ENCODE data around the gene TNFRSF18. TPM values are rescaled to one million over a fixed set of nuclear protein-coding genes. Genes with fewer than 3 reads are reported as not detected.
A peak's percentile ranks its signal among the peaks of the same experiment; 100 is the strongest.

Gene TNFRSF18
- polyA plus RNA-seq, 6 donors from 2014 or later, result 2.4 to 13.0 (median 7.9) TPM

DNA sequence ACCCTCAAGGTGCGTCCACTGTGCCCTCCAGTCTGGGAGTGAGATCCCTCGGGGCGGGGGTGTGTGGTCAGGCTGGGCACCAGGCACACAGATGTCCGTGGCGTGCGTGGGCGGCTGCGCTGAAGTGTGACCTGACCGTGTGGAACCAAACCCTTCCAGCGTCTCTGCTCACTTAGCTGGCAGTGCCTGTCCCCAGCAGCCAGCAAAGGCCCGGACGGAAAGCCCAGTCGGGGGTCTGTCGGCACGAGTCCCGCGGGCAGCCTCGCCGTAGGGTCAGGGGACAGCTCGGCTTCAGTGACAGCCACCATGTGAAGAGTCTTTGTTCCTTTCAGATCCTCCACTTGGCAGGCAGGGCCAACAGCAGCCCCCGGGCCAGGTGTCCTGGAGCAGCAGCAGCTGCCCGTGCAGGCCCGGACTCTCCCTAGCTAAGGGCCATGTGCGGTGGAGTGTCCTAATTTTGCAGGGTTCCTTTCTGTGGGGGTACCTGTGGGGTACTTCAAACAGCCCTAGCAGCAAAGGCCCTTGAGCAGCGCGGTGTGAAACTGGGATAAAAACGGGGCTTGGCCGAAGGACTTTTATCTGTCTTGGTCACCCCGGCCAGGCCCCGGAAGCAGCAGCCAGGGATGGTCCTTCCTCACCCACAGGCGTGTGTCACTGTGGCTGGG lies 21.2 kb downstream of the TNFRSF18 start:
- ATAC-seq (ENCODE audit: low read depth in 2 of 2), result no peak
- Mint-ChIP-seq H3K9me3 (peaks cover 0 to 2% (median 0%) of the 10 kb centered on the region in 7 donors), H3K4me1 (peaks cover 4 to 8% (median 5%) of the 10 kb centered on the region in 3 donors), H3K36me3 (no peaks in the 10 kb centered on the region), H3K4me3 (no peak overlapping the region), H3K27ac (no peak overlapping the region), H3K27me3 (peaks cover 8 to 25% (median 23%) of the 10 kb centered on the region in 3 donors)
- DNase-seq, result no peak

GRCh38 chr1:1183833-1184775 lies 22.3 kb downstream of the TNFRSF18 start:
- peaks cover 4 to 8% (median 5%) of the 10 kb centered on the region in 3 donors for H3K4me1 Mint-ChIP-seq
- H3K9me3 Mint-ChIP-seq, result peaks cover 0 to 2% (median 0%) of the 10 kb centered on the region in 7 donors
- ATAC-seq (ENCODE audit: low read depth in 2 of 2), result no peak
- peak overlapping the region in 1 of 6 donors; percentile 57 for H3K27ac Mint-ChIP-seq
- peaks cover 8 to 25% (median 23%) of the 10 kb centered on the region in 3 donors for H3K27me3 Mint-ChIP-seq
- no peak overlapping the region for H3K4me3 Mint-ChIP-seq
- H3K36me3 Mint-ChIP-seq, result no peaks in the 10 kb centered on the region
- no peak for DNase-seq

DNA sequence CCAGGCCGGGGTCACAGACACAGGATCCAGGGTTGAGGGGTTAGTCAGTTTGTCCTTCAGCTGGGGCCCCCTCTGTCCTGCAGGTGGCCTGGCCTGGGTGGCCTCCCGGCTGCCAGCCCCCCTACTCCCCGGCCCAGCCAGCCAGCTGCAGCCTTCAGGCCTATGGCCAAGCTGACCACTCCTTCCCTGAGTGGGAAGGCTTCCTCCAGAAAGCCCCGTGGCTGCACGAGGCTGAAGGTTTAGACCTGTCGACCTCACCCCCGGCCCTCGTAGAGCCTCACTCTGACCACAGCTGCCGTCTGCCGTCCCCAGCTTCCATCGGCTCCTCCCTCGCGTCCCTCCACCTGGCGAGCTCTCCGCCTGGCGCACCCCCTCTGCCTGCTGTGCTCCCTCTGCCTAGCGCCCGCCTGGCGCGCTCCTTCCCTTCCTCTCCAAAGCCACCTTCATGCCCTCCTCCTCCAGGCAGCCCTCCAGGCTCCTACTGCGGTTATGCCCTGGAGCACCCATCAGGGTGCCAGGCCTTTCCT lies 23.1 kb downstream of the TNFRSF18 start:
- H3K4me3 Mint-ChIP-seq, result no peak overlapping the region
- ATAC-seq (ENCODE audit: low read depth in 2 of 2), result no peak
- no peak for DNase-seq
- peak overlapping the region in 1 of 6 donors; percentile 57 for H3K27ac Mint-ChIP-seq
- peaks cover 0 to 2% (median 0%) of the 10 kb centered on the region in 7 donors for H3K9me3 Mint-ChIP-seq
- no peaks in the 10 kb centered on the region for H3K36me3 Mint-ChIP-seq
- H3K4me1 Mint-ChIP-seq, result peaks cover 4 to 8% (median 5%) of the 10 kb centered on the region in 3 donors
- peaks cover 4 to 28% (median 23%) of the 10 kb centered on the region in 3 donors for H3K27me3 Mint-ChIP-seq

DNA sequence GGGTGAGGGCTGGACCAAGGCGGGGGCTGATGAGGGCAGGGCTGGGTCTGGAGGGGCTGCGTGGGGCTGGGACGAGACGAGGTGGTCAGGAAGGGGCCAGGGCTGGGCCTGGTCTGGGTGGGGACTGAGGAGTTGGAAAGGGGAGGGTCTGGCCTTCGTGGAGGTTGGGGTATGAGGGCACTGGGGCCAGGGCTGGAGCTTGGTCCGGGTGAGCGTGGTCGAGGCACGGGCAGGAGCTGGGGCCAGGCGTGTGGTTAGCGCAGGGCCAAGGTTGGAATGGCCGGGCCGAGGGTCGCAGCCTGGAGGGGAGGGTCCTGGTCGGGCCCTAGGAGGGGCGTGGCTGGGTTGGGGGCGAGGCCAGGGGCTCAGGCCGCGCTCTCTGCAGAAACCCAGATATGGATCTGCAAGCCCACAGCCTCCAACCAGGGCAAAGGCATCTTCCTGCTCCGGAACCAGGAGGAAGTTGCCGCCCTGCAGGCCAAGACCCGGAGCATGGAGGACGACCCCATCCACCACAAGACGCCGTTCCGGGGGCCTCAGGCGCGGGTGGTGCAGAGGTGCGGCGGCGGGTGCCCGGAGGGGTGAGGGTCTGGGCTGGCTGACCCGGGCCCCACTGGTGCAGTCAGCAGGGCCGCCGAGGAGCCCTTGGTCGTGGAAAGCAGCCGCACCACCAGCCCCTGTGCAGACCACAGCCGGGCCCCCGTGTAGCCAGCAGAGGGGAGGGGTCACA lies 23.7 kb downstream of the TNFRSF18 start:
- Mint-ChIP-seq H3K27me3 (peaks cover 4 to 34% (median 23%) of the 10 kb centered on the region in 3 donors), H3K4me1 (peaks cover 4 to 8% (median 5%) of the 10 kb centered on the region in 3 donors), H3K9me3 (no peaks in the 10 kb centered on the region), H3K4me3 (no peak overlapping the region), H3K27ac (peak overlapping the region in 1 of 6 donors; percentile 44), H3K36me3 (no peaks in the 10 kb centered on the region)
- ATAC-seq (ENCODE audit: low read depth in 2 of 2) (no peak), DNase-seq (no peak)

DNA sequence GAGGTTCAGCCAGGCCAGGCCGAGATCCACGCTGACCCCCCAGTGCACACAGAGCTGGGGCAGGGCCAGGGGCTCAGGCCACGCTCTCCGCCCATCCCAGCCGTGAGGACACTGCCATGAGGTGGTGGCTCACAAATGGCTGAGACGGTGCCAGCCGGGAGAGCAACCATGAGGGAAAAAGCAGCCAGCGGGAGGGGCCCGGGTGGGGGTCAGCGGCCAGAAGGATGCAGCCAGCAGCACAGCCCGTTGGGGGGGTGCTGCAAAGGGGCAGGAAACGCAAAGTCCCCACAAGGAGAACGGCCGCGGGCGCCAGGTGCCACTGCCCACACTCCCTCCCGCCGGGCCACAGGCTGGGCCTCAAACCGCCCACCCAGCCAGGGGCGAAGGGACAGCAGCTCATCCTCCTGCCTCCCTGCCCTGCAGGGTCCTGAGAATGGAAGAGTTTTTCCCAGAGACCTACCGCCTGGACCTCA lies 24.4 kb downstream of the TNFRSF18 start:
- ATAC-seq (ENCODE audit: low read depth in 2 of 2), result no peak
- peaks cover 1 to 4% of the 10 kb centered on the region in 2 donors for H3K36me3 Mint-ChIP-seq
- H3K9me3 Mint-ChIP-seq, result no peaks in the 10 kb centered on the region
- no peak for DNase-seq
- no peak overlapping the region for H3K27ac Mint-ChIP-seq
- peaks cover 7 to 40% (median 28%) of the 10 kb centered on the region in 3 donors for H3K27me3 Mint-ChIP-seq
- H3K4me3 Mint-ChIP-seq, result no peak overlapping the region
- peaks cover 5 to 11% (median 8%) of the 10 kb centered on the region in 3 donors for H3K4me1 Mint-ChIP-seq

GRCh38 chr1:1181129-1181937 lies 25.1 kb downstream of the TNFRSF18 start:
- Mint-ChIP-seq H3K4me3 (no peak overlapping the region), H3K9me3 (no peaks in the 10 kb centered on the region), H3K36me3 (peaks cover 5 to 10% of the 10 kb centered on the region in 2 donors), H3K4me1 (peaks cover 8 to 15% (median 12%) of the 10 kb centered on the region in 3 donors), H3K27me3 (peaks cover 10 to 45% (median 35%) of the 10 kb centered on the region in 3 donors), H3K27ac (peak overlapping the region in 2 of 6 donors; percentile 32 to 56)
- no peak for ATAC-seq (ENCODE audit: low read depth in 2 of 2)
- DNase-seq, result no peak

DNA sequence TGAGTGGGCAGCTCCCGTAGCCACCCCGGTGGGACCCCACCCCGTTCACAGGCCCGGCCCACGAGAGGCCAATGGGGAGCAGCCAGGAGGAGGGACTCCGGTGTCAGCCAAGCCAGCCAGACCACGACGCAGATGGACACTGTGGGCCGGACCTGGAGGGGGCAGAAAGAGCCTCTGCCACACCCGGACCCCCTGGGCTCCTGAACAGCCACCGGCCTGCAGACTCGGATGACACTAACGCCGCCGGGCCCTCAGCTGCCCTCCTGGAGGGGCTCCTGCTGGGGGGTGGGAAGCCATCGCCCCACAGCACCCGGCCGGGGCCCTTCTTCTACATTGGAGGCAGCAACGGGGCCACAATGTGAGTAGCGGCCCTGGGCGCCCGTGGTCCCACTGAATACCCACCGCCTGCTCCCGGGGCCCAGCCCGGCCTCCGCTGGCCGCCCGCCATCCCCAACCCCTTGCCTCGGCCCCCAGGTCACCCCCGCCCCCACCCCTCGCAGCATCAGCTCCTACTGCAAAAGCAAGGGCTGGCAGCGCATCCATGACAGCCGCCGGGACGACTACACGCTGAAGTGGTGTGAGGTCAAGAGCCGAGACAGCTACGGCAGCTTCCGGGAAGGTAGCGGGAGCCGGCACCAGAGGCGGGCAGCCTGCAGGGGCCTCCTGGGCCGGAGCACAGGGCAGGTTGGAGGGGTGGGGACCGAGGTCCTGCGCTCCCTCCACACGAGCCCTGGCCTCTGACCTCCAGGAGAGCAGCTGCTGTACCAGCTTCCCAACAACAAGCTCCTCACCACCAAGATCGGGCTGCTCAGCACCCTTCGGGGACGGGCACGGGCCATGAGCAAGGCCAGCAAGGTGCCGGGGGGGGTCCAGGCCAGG lies 26.2 kb downstream of the TNFRSF18 start:
- peaks cover 12 to 19% (median 13%) of the 10 kb centered on the region in 3 donors for H3K4me1 Mint-ChIP-seq
- peaks cover 10 to 55% (median 40%) of the 10 kb centered on the region in 3 donors for H3K27me3 Mint-ChIP-seq
- ATAC-seq (ENCODE audit: low read depth in 2 of 2), result no peak
- no peak overlapping the region for H3K27ac Mint-ChIP-seq
- peaks cover 5 to 10% of the 10 kb centered on the region in 2 donors for H3K36me3 Mint-ChIP-seq
- H3K9me3 Mint-ChIP-seq, result no peaks in the 10 kb centered on the region
- DNase-seq, result no peak
- H3K4me3 Mint-ChIP-seq, result no peak overlapping the region

DNA sequence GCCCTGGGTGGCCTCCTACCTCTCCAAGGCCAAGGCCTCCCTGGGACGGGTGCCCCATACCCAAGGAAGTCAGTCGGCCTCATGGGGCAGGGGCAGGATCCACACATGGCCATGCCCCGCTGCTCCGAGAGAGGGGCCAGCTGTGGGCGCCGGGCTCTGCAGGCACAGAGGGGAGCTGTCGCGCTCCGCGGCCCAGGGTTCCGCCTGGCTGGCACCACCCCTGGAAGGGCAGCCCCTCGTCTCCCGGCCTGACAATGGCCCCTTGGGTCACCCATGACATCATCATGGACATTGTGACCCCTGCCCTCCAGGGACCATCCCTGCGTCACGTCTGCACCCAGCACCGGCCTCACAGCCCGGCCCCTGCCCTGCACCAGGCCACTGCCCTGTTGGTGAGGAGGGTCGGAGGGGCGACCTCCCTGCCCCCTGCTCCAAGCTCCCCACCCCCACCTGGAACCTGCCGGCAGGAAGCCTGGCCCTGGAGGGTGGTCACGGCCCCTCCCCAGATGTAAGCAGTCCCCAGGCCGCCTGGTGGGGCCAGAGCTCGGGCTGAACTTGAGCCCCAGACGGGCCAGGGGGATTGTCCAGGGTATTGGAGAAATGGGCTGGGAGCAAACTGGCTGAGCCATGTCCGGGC lies 26.9 kb downstream of the TNFRSF18 start:
- H3K4me3 Mint-ChIP-seq, result no peak overlapping the region
- H3K9me3 Mint-ChIP-seq, result no peaks in the 10 kb centered on the region
- H3K4me1 Mint-ChIP-seq, result peaks cover 14 to 19% (median 16%) of the 10 kb centered on the region in 3 donors
- ATAC-seq (ENCODE audit: low read depth in 2 of 2), result no peak
- peaks cover 10 to 55% (median 40%) of the 10 kb centered on the region in 3 donors for H3K27me3 Mint-ChIP-seq
- H3K36me3 Mint-ChIP-seq, result peaks cover 5 to 10% of the 10 kb centered on the region in 2 donors
- H3K27ac Mint-ChIP-seq, result no peak overlapping the region
- DNase-seq, result no peak

DNA sequence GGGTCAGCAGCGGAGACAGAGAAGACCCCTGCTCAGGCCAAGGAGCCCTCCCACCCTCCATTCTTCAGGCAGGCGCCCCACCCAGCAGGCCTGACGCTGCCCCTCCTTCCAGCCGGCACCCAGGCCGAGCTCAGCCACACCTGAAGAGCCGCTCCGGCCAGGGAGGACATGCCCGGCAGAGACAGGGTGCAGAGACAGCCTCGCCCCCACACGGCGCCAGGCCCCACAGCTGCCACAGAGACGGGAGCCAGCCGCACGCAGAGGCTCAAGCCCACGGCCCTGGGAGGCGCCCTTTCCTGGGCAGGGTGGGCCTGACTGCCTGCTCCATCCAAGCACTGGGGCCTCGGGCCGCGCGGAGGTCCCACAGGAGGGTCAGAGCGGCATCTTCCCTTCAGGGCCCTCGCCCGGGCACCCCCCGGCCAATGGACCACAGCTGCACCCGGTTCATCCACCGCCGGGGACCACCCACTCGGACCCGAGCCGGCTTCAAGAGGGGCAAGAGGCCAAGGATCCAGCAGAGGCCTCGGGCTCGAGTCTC lies 27.5 kb downstream of the TNFRSF18 start:
- Mint-ChIP-seq H3K4me1 (peaks cover 18 to 19% (median 19%) of the 10 kb centered on the region in 3 donors), H3K4me3 (no peak overlapping the region), H3K27ac (no peak overlapping the region), H3K27me3 (peaks cover 10 to 55% (median 40%) of the 10 kb centered on the region in 3 donors), H3K9me3 (no peaks in the 10 kb centered on the region), H3K36me3 (peaks cover 5 to 10% of the 10 kb centered on the region in 2 donors)
- DNase-seq, result no peak
- ATAC-seq (ENCODE audit: low read depth in 2 of 2), result no peak

DNA sequence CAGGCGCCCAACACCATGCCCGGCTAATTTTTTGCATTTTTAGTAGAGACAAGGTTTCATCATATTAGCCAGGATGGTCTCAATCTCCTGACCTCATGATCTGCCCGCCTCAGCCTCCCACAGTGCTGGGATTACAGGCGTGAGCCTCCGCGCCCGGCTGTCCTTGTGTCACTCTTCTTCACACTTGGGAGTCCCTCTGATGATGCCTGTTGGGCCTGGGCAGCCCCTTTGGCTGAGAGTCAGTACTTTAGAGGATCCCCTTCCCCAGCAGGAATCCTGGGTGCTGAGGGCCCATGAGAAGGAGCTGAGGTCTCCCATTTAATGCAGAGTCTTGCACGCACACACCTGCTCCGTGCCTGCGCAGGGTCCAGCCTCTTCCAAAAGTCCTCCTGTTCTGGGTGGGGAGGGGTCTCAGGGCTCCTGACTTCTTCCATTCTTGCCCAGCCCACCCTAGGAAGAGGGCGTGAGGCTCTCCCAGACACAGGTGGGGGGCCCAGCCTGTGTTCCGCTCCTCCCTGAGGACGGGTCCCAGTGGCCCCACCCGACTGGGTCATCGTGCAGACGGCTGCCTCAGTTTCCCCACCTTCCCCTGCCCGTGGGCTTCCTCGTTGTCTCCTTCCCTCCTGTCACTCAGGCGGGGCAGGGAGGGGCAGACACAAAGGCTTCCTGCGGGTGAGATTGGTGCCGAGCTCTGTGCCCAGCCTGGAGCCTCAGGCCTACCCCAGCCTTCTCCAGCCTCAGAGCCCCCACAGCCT lies 28.8 kb downstream of the TNFRSF18 start:
- Mint-ChIP-seq H3K9me3 (no peaks in the 10 kb centered on the region), H3K36me3 (peaks cover 5 to 10% of the 10 kb centered on the region in 2 donors), H3K27ac (peak overlapping the region in 2 of 6 donors; percentile 27 to 32), H3K27me3 (peaks cover 10 to 48% (median 33%) of the 10 kb centered on the region in 3 donors), H3K4me3 (peak overlapping the region in 1 of 8 donors; percentile 12), H3K4me1 (peaks cover 15 to 25% (median 25%) of the 10 kb centered on the region in 3 donors)
- no peak for ATAC-seq (ENCODE audit: low read depth in 2 of 2)
- no peak for DNase-seq

Measured in naive B cell (primary cell).